HCT116 (cell line): Measurements from ENCODE around the gene COX5B. TPM values are rescaled to one million over a fixed set of nuclear protein-coding genes. Genes with fewer than 3 reads are reported as not detected.

Source experiments
- ATAC-seq: fragments of 200-7000 bp; cut with Tn5 transposase; 2 replicates; pipeline ENCODE4 v1.9.1; 2020; ENCODE audit warnings: mild to moderate bottlenecking, moderate library complexity
- BruUV-seq: library from RNA; stranded (reverse); fragments of 400-500 nt; replicated peaks from 2 replicates; lab custom pipeline; 2021; lab: Mats Ljungman, UMichigan
- CTCF ChIA-PET: fragments of 300-600 bp; sonication (Branson Sonifier 250); formaldehyde crosslinking; loops from one replicate; lab custom pipeline; 2021; ENCODE audit warnings: antibody characterized with exemption; lab: Charles Lee
- POLR2A ChIA-PET: fragments of 300-600, 350-600 bp; sonication (Branson Sonifier 250); formaldehyde crosslinking; loops from one replicate; lab custom pipeline; 2021; ENCODE audit warnings: antibody characterized with exemption; lab: Charles Lee
- RAD21 ChIA-PET, 2 experiments: fragments of 300-600 bp; sonication (Branson Sonifier 250); formaldehyde crosslinking; loops; one replicate each; lab custom pipeline; 2023; ENCODE audit warnings: low total read pairs in 2 of 2; ENCODE audit not compliant: uncharacterized antibody in 2 of 2, unreplicated experiment in 2 of 2, low non-redundant PET in 1 of 2; lab: Charles Lee
- DNase-seq: peaks from one replicate; pipeline ENCODE4 v3.0.0-alpha.2; 2010; ENCODE audit warnings: low read depth, low spot score
- H2AFZ ChIP-seq: fragments of 200-600 bp; shearing (Covaris generic), sonication (generic); 2 replicates; pipeline ENCODE4 v1.6.1; 2017; ENCODE audit warnings: low read depth, mixed run types, mixed read lengths, antibody characterized with exemption, low read length; ENCODE audit not compliant: poor library complexity, severe bottlenecking
- H3K27ac ChIP-seq: 2 replicates; pipeline ENCODE4 v1.5.1; 2012; ENCODE audit warnings: low read depth, low read length
- H3K27me3 ChIP-seq: fragments of 200-600 bp; sonication (generic); 2 replicates; pipeline ENCODE4 v1.6.1; 2016; ENCODE audit warnings: mixed run types, low read length, mixed read lengths; ENCODE audit not compliant: insufficient read depth
- H3K36me3 ChIP-seq, 2 experiments: fragments of 200-500 bp in 1 of 2; fragments of 200-600 bp in 1 of 2; sonication (Bioruptor generic) in 1 of 2; sonication (generic) in 1 of 2; 2 replicates each; pipeline versions ENCODE4 v1.5.1 to v1.6.1; 2014 to 2016; ENCODE audit warnings: low read length in 2 of 2, inconsistent platforms in 1 of 2, mixed read lengths in 1 of 2, mixed run types in 1 of 2; ENCODE audit not compliant: insufficient read depth in 2 of 2, control insufficient read depth in 1 of 2
- H3K4me1 ChIP-seq, 2 experiments: fragments of 200-600 bp in 1 of 2; sonication (generic) in 1 of 2; 2 replicates each; pipeline versions ENCODE4 v1.5.1 to v1.6.1; 2012 to 2017; ENCODE audit warnings: low read length in 2 of 2, inconsistent platforms in 1 of 2, mild to moderate bottlenecking in 1 of 2, mixed read lengths in 1 of 2, mixed run types in 1 of 2, moderate library complexity in 1 of 2; ENCODE audit not compliant: insufficient read depth in 2 of 2, control insufficient read depth in 1 of 2
- H3K4me2 ChIP-seq: fragments of 200-600 bp; sonication (generic); 2 replicates; pipeline ENCODE4 v1.6.1; 2017; ENCODE audit warnings: mixed run types, low read length, mixed read lengths
- H3K4me3 ChIP-seq, 2 experiments: fragments of 200-600 bp in 1 of 2; sonication (generic) in 1 of 2; replicated peaks in 1 of 2; 2 replicates each; pipeline ENCODE4 v1.5.1; 2011 to 2016; ENCODE audit warnings: low read length in 2 of 2, control low read depth in 1 of 2, low read depth in 1 of 2, mild to moderate bottlenecking in 1 of 2, mixed read lengths in 1 of 2, mixed run types in 1 of 2
- H3K79me2 ChIP-seq: fragments of 200-600 bp; sonication (generic); 2 replicates; pipeline ENCODE4 v1.6.1; 2017; ENCODE audit warnings: mild to moderate bottlenecking, mixed run types, low read length, moderate library complexity, mixed read lengths; ENCODE audit not compliant: insufficient read depth
- H3K9ac ChIP-seq: fragments of 200-600 bp; sonication (generic); 2 replicates; pipeline ENCODE4 v1.6.1; 2016; ENCODE audit warnings: low read length, mixed read lengths
- H3K9me2 ChIP-seq: fragments of 200-600 bp; sonication (generic), shearing (Covaris generic); 2 replicates; pipeline ENCODE4 v1.6.1; 2017; ENCODE audit warnings: mixed run types, mild to moderate bottlenecking, moderate library complexity; ENCODE audit not compliant: insufficient read depth
- H3K9me3 ChIP-seq, 2 experiments: fragments of 200-500 bp in 1 of 2; fragments of 200-600 bp in 1 of 2; sonication (Bioruptor generic) in 1 of 2; sonication (generic) in 1 of 2; 2 replicates each; pipeline ENCODE4 v1.6.1; 2014 to 2017; ENCODE audit warnings: low read length in 2 of 2, mixed read lengths in 2 of 2, inconsistent platforms in 1 of 2, low read depth in 1 of 2, mild to moderate bottlenecking in 1 of 2, mixed run types in 1 of 2, moderate library complexity in 1 of 2; ENCODE audit not compliant: control insufficient read depth in 1 of 2, insufficient read depth in 1 of 2
- H4K20me1 ChIP-seq: fragments of 200-600 bp; sonication (generic), shearing (Covaris generic); 2 replicates; pipeline ENCODE4 v1.6.1; 2017; ENCODE audit warnings: mixed run types, mild to moderate bottlenecking, moderate library complexity; ENCODE audit not compliant: insufficient read depth
- CEBPB ChIP-seq: IDR thresholded peaks from 2 replicates; pipeline ENCODE4 v1.6.1; 2012; ENCODE audit warnings: low read depth
- EGR1 ChIP-seq: IDR thresholded peaks from 2 replicates; pipeline ENCODE4 v1.6.1; 2012; ENCODE audit warnings: low read depth
- EZH2 ChIP-seq: fragments of 200-600 bp; sonication (generic); IDR thresholded peaks from 2 replicates; pipeline ENCODE4 v1.6.1; 2017; ENCODE audit warnings: antibody characterized with exemption, mixed run types
- FOSL1 ChIP-seq: IDR thresholded peaks from 2 replicates; pipeline ENCODE4 v1.6.1; 2012; ENCODE audit warnings: low read depth
- POLR2AphosphoS5 ChIP-seq: IDR thresholded peaks from 2 replicates; pipeline ENCODE4 v1.6.1; 2011; ENCODE audit warnings: mild to moderate bottlenecking, low read depth, low read length, moderate library complexity
- RAD21 ChIP-seq: IDR thresholded peaks from 2 replicates; pipeline ENCODE4 v1.6.1; 2012; ENCODE audit warnings: low read depth, mild to moderate bottlenecking
- SIN3A ChIP-seq: IDR thresholded peaks from 2 replicates; pipeline ENCODE4 v1.6.1; 2012; ENCODE audit warnings: low read depth
- YY1 ChIP-seq: IDR thresholded peaks from 2 replicates; pipeline ENCODE4 v1.6.1; 2011; ENCODE audit warnings: low read length, low read depth, moderate library complexity, mild to moderate bottlenecking; ENCODE audit not compliant: insufficient replicate concordance; ENCODE audit errors: extremely low read depth
- ZFX ChIP-seq: fragments of 450-650 bp; IDR thresholded peaks from 2 replicates; pipeline ENCODE4 v1.6.1; 2017
- intact Hi-C: fragments of 100-400 bp; cut with micrococcal nuclease; formaldehyde crosslinking; loops from 2 replicates; pipeline ENCODE4 v1.10.0; 2022
- total RNA-seq: library from RNA; stranded (reverse); gene quantifications from one replicate; pipeline ENCODE4 v1.2.1, GENCODE V29; 2021; ENCODE audit not compliant: unreplicated experiment
- TF ChIP-seq, protein P1 (sequence below), 3 experiments: fragments of 200-600 bp in 1 of 3; sonication (generic) in 1 of 3; IDR thresholded peaks in 2 of 3; conservative IDR thresholded peaks in 1 of 3; 2 replicates each; pipeline ENCODE4 v1.5.1; 2012 to 2017; ENCODE audit warnings: low read depth in 2 of 3, low read length in 2 of 3, antibody characterized with exemption in 1 of 3, borderline replicate concordance in 1 of 3, control low read depth in 1 of 3, mild to moderate bottlenecking in 1 of 3, mixed read lengths in 1 of 3, mixed run types in 1 of 3, moderate library complexity in 1 of 3; ENCODE audit not compliant: insufficient read depth in 1 of 3
- TF ChIP-seq, protein P2 (sequence below): IDR thresholded peaks from 2 replicates; pipeline ENCODE4 v1.6.1; 2012; ENCODE audit warnings: low read depth

Gene COX5B
- total RNA-seq, 1 experiment from 2014 or later = 283 TPM

DNA sequence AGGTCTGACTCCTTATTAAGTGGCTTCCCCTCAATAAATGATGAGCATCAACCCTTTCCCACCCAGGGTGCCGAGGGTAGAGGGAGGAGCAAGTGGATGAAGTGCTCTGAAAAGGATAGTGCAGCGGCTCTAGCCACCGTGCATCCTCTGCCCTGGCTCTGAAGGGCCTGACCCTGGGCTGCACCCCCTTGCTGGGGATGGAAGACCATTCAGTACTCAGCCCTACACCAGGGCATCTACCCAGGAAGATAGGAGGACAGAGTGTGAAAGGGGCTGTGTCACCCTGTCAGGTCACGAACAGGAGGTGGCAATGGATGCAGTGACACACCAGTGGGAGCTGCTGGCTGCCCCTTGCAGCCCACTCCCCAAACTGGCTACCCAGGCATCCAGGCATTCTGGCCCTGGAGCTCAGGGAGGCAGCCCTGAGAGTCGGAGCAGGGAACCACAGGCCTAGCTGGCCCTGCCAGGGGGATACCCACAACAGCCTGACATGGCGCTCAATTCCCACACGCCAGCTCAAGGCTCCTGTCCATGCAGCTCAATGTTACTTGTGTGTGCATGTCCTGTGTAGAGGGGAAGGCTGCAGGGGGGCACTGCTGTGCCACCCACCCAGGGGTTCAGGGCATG lies 10.4 kb downstream of the COX5B start:
- Histone ChIP-seq H4K20me1 (no peaks in the 10 kb centered on the region), H3K9me3 (no peaks in the 10 kb centered on the region), H3K4me3 (no peak overlapping the region), H3K27me3 (no peaks in the 10 kb centered on the region), H3K79me2 (peaks cover 9% of the 10 kb centered on the region; the same call in 1 of the 2 replicates), H3K4me2 (no peak overlapping the region), H3K9ac (no peak overlapping the region), H3K4me1 (no peaks in the 10 kb centered on the region), H3K9me2 (no peaks in the 10 kb centered on the region), H3K27ac (no peak overlapping the region), H3K36me3 (no peaks in the 10 kb centered on the region; a peak in 1 of 4 replicates), H2AFZ (no peak overlapping the region)
- ChIA-PET CTCF (no interaction called here), POLR2A (no interaction called here), RAD21 (no interaction called here)
- BruUV-seq = no TSS peak
- TF ChIP-seq FOSL1 = no peak
- TF ChIP-seq, protein P1, sequence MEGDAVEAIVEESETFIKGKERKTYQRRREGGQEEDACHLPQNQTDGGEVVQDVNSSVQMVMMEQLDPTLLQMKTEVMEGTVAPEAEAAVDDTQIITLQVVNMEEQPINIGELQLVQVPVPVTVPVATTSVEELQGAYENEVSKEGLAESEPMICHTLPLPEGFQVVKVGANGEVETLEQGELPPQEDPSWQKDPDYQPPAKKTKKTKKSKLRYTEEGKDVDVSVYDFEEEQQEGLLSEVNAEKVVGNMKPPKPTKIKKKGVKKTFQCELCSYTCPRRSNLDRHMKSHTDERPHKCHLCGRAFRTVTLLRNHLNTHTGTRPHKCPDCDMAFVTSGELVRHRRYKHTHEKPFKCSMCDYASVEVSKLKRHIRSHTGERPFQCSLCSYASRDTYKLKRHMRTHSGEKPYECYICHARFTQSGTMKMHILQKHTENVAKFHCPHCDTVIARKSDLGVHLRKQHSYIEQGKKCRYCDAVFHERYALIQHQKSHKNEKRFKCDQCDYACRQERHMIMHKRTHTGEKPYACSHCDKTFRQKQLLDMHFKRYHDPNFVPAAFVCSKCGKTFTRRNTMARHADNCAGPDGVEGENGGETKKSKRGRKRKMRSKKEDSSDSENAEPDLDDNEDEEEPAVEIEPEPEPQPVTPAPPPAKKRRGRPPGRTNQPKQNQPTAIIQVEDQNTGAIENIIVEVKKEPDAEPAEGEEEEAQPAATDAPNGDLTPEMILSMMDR (IDR thresholded peaks at IDR 0.05 in 2 of 3, conservative IDR thresholded peaks at IDR 0.05 in 1 of 3; ENCODE audit: borderline replicate concordance in 1 of 3, insufficient read depth in 1 of 3, low read depth in 2 of 3, low read length in 2 of 3) = no peak
- no peak for TF ChIP-seq YY1
- TF ChIP-seq EGR1 = no peak
- TF ChIP-seq SIN3A = no peak
- TF ChIP-seq, protein P2, sequence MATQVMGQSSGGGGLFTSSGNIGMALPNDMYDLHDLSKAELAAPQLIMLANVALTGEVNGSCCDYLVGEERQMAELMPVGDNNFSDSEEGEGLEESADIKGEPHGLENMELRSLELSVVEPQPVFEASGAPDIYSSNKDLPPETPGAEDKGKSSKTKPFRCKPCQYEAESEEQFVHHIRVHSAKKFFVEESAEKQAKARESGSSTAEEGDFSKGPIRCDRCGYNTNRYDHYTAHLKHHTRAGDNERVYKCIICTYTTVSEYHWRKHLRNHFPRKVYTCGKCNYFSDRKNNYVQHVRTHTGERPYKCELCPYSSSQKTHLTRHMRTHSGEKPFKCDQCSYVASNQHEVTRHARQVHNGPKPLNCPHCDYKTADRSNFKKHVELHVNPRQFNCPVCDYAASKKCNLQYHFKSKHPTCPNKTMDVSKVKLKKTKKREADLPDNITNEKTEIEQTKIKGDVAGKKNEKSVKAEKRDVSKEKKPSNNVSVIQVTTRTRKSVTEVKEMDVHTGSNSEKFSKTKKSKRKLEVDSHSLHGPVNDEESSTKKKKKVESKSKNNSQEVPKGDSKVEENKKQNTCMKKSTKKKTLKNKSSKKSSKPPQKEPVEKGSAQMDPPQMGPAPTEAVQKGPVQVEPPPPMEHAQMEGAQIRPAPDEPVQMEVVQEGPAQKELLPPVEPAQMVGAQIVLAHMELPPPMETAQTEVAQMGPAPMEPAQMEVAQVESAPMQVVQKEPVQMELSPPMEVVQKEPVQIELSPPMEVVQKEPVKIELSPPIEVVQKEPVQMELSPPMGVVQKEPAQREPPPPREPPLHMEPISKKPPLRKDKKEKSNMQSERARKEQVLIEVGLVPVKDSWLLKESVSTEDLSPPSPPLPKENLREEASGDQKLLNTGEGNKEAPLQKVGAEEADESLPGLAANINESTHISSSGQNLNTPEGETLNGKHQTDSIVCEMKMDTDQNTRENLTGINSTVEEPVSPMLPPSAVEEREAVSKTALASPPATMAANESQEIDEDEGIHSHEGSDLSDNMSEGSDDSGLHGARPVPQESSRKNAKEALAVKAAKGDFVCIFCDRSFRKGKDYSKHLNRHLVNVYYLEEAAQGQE = no peak
- TF ChIP-seq ZFX = no peak
- no peak for TF ChIP-seq CEBPB
- no peak for TF ChIP-seq RAD21
- TF ChIP-seq POLR2AphosphoS5 = no peak
- TF ChIP-seq EZH2 = no peak
- ATAC-seq (no peak), DNase-seq (no peak)
- intact Hi-C loops = no loop called here
